Adrenal gland (tissue), 12 donors: Measurements from ENCODE around the gene ARHGAP32. TPM values are rescaled to one million over a fixed set of nuclear protein-coding genes. Genes with fewer than 3 reads are reported as not detected.
"Not testable (repeated sequence)": the region's sequence is repeated elsewhere in the genome, so short reads cannot be mapped to it uniquely, and the experiment has no call there.

ENCODE experiments used
- DNase-seq, 7 donors: peaks; one replicate each; pipeline ENCODE4 v3.0.0-alpha.2; 2019 to 2020
- H3K27ac ChIP-seq, 5 donors: fragments of 200-600 bp; sonication (generic) in 4 of 5; 1 replicate in 3 of 5; 2 replicates in 2 of 5; pipeline versions ENCODE4 v1.5.1 to v1.8.0; 2016 to 2020; ENCODE audit warnings: mild to moderate bottlenecking in 1 of 5
- H3K27me3 ChIP-seq: fragments of 200-600 bp; 2 replicates; pipeline ENCODE4 v1.8.0; 2021
- H3K36me3 ChIP-seq, 2 donors: fragments of 200-600 bp; replicated peaks in 1 of 2; 1 replicate in 1 of 2; 2 replicates in 1 of 2; pipeline versions ENCODE4 v1.5.1 to v1.8.0; 2018 to 2022
- H3K4me1 ChIP-seq, 2 donors: fragments of 200-600 bp; replicated peaks in 1 of 2; 1 replicate in 1 of 2; 2 replicates in 1 of 2; pipeline versions ENCODE4 v1.5.1 to v1.8.0; 2018 to 2021
- H3K4me3 ChIP-seq, 4 donors: fragments of 200-600 bp; sonication (generic) in 3 of 4; one replicate each; pipeline ENCODE4 v1.5.1; 2016 to 2018
- H3K9me3 ChIP-seq, 3 donors: fragments of 200-600 bp; sonication (generic) in 1 of 3; replicated peaks in 1 of 3; 1 replicate in 2 of 3; 2 replicates in 1 of 3; pipeline versions ENCODE4 v1.5.1 to v1.8.0; 2016 to 2021
- CTCF ChIP-seq, 6 experiments: fragments of 450-650 bp in 4 of 6; fragments of 200-600 bp in 2 of 6; sonication (generic) in 1 of 6; IDR thresholded peaks; 1 replicate in 5 of 6; 2 replicates in 1 of 6; pipeline versions ENCODE4 v1.5.1 to v1.8.0; 2016 to 2021; ENCODE audit warnings: antibody characterized with exemption in 6 of 6, mild to moderate bottlenecking in 2 of 6, moderate library complexity in 1 of 6
- POLR2A ChIP-seq, 2 donors: fragments of 450-650 bp; IDR thresholded peaks; one replicate each; pipeline ENCODE4 v1.6.1; 2017; ENCODE audit warnings: antibody characterized with exemption in 2 of 2, mild to moderate bottlenecking in 2 of 2, moderate library complexity in 1 of 2
- WGBS, 4 donors: extraction: QIAGEN DNeasy Blood & Tissue Kit in 2 of 4; methylation state at CpG; one replicate each; pipeline versions ENCODE4 v1.1.5 to v1.1.7; 2013 to 2017; 5-methylcytosine and 5-hydroxymethylcytosine counted together
- intact Hi-C, 2 donors: fragments of 100-400 bp; cut with DNase I; formaldehyde crosslinking; loops; one replicate each; pipeline versions ENCODE4 v1.14.1 to v1.15.0; 2022 to 2023
- polyA plus RNA-seq, 3 donors: library from polyadenylated mRNA; stranded (reverse); fragments of 200-250 nt in 2 of 3; fragments of 350-450 nt in 1 of 3; fragmentation: Illumina TruSeq in 1 of 3; extraction: RNeasy Lipid Tissue Mini Kit (QIAGEN cat#74804) in 1 of 3; gene quantifications; one replicate each; pipeline ENCODE4 v1.2.3, GENCODE V29; 2013 to 2014
- total RNA-seq, 9 donors: library from RNA; depleted of rRNA in 4 of 9; stranded (reverse); fragments of >200 nt in 4 of 9; fragments of 120-200 nt in 1 of 9; fragmentation: NEBNext Ultra II Directional in 1 of 9; extraction: Animal tissue kit (Norgen Biotek cat#: 25700) in 1 of 9; gene quantifications; one replicate each; pipeline versions ENCODE4 v1.1.0 to v1.2.4, GENCODE V29; 2013 to 2023
- donor health status: healthy with polysubstance abuse.
- donor health status: Bipolar disorder and iron deficiency.
- donor health status: DM: yes; HTN: yes; CAD: no.
- donor health status: DM: no; HTN: no; CAD: no.
- donor health status: DM: no; HTN: no; CAD: no.
- donor health status: DM: yes; HTN: yes; CAD: no.

Gene ARHGAP32
- total and polyA plus RNA-seq, 12 donors: 4.0 to 50.4 (median 26.2) TPM

- no peaks in the 10 kb centered on the region for H3K36me3 ChIP-seq
- no peaks in the 10 kb centered on the region for H3K27me3 ChIP-seq
- intact Hi-C loops: no loop called here
- H3K27ac ChIP-seq: no peak overlapping the region
- no peak overlapping the region for H3K4me3 ChIP-seq
- TF ChIP-seq CTCF (IDR thresholded peaks at IDR 0.05): no peak
- TF ChIP-seq POLR2A (IDR thresholded peaks at IDR 0.05): no peak
- no peaks in the 10 kb centered on the region for H3K9me3 ChIP-seq
- H3K4me1 ChIP-seq: no peaks in the 10 kb centered on the region
- 87 to 89% (median 88%) methylated on average over 5 of the region's 5 CpGs for WGBS, 4 donors
- DNase-seq: no peak
Measured at GRCh38 chr11:129013737-129014475, 178.2 kb downstream of the ARHGAP32 start.

GRCh38 chr11:129012880-129013279 is 179.2 kb downstream of the ARHGAP32 start:
- Histone ChIP-seq H3K4me1 (no peaks in the 10 kb centered on the region), H3K27ac (no peak overlapping the region), H3K36me3 (no peaks in the 10 kb centered on the region), H3K27me3 (no peaks in the 10 kb centered on the region), H3K4me3 (no peak overlapping the region), H3K9me3 (no peaks in the 10 kb centered on the region)
- WGBS, 4 donors: 88 to 99% (median 93%) methylated on average over 4 of the region's 4 CpGs
- TF ChIP-seq POLR2A (IDR thresholded peaks at IDR 0.05) (no peak), CTCF (IDR thresholded peaks at IDR 0.05) (no peak)
- intact Hi-C loops: no loop called here
- no peak for DNase-seq

- Histone ChIP-seq H3K4me1 (no peaks in the 10 kb centered on the region), H3K9me3 (peaks cover 0 to 7% (median 0%) of the 10 kb centered on the region in 3 donors), H3K27ac (no peak overlapping the region), H3K36me3 (no peaks in the 10 kb centered on the region), H3K27me3 (no peaks in the 10 kb centered on the region), H3K4me3 (no peak overlapping the region)
- intact Hi-C loops: no loop called here
- TF ChIP-seq CTCF (IDR thresholded peaks at IDR 0.05): no peak
- no peak for TF ChIP-seq POLR2A (IDR thresholded peaks at IDR 0.05)
- 93 to 96% (median 95%) methylated on average over 4 of the region's 4 CpGs for WGBS, 4 donors
- no peak for DNase-seq
Measured at GRCh38 chr11:129006161-129006560, 186.0 kb downstream of the ARHGAP32 start.

GRCh38 chr11:128999165-128999564 is 193.0 kb downstream of the ARHGAP32 start:
- H3K9me3 ChIP-seq, DNase-seq, H3K36me3 ChIP-seq, H3K27ac ChIP-seq, H3K4me3 ChIP-seq, H3K27me3 ChIP-seq, intact Hi-C loops, H3K4me1 ChIP-seq: not testable (repeated sequence)
- WGBS, 4 donors: 94 to 97% (median 96%) methylated on average over 8 of the region's 8 CpGs
